ENCODE measurements around the gene ZNF214. TPM values are rescaled to one million over a fixed set of nuclear protein-coding genes. Genes with fewer than 3 reads are reported as not detected.

Gene ZNF214
- total and polyA plus RNA-seq, 2 experiments from 2014 or later, result 1.3 to 2.4 TPM

- TF ChIP-seq EZH2 (IDR thresholded peaks at IDR 0.05; ENCODE audit: insufficient read depth, poor library complexity, severe bottlenecking), result no peak
- no peak for TF ChIP-seq EZH2phosphoT487 (IDR thresholded peaks at IDR 0.05; ENCODE audit: insufficient read depth, low read depth)
- H3K4me3 ChIP-seq, result no peak overlapping the region
- no peak for DNase-seq
- H3F3A ChIP-seq (ENCODE audit: insufficient read depth), result peaks cover 23% of the 10 kb centered on the region
- H3K9ac ChIP-seq, result no peak overlapping the region
- H3K79me2 ChIP-seq (ENCODE audit: insufficient read depth), result no peaks in the 10 kb centered on the region
- H3K4me1 ChIP-seq (ENCODE audit: insufficient read depth), result peaks cover 20% of the 10 kb centered on the region
- in situ Hi-C loops (cut with MboI), result no loop called here
- no peaks in the 10 kb centered on the region for H3K9me3 ChIP-seq (ENCODE audit: low read depth)
- H3K9me2 ChIP-seq (ENCODE audit: insufficient read depth), result no peaks in the 10 kb centered on the region
- H3K27ac ChIP-seq, result no peak overlapping the region
- no peaks in the 10 kb centered on the region; the same call in 1 of the 2 replicates for H3K36me3 ChIP-seq (ENCODE audit: low read depth)
- H4K20me1 ChIP-seq (ENCODE audit: insufficient read depth), result no peaks in the 10 kb centered on the region
- H3K4me2 ChIP-seq (ENCODE audit: unreplicated experiment), result no peak overlapping the region
- H3K27me3 ChIP-seq (replicated peaks; ENCODE audit: insufficient read depth), result no peaks in the 10 kb centered on the region
- H2AFZ ChIP-seq, result no peak overlapping the region
Measured at GRCh38 chr11:6995703-6996102, 24.4 kb downstream of the ZNF214 start.

GRCh38 chr11:6992457-6993417, 27.4 kb downstream of the ZNF214 start:
- Histone ChIP-seq H3K9me3 (ENCODE audit: low read depth) (no peaks in the 10 kb centered on the region), H3K27me3 (replicated peaks; ENCODE audit: insufficient read depth) (no peaks in the 10 kb centered on the region), H4K20me1 (ENCODE audit: insufficient read depth) (no peaks in the 10 kb centered on the region), H3K9me2 (ENCODE audit: insufficient read depth) (no peaks in the 10 kb centered on the region), H3K79me2 (ENCODE audit: insufficient read depth) (no peaks in the 10 kb centered on the region), H3K4me3 (peak overlapping the region; percentile 53), H3K9ac (peak overlapping the region; percentile 45), H3K4me2 (ENCODE audit: unreplicated experiment) (peak overlapping the region; percentile 79), H3F3A (ENCODE audit: insufficient read depth) (peaks cover 23% of the 10 kb centered on the region), H3K4me1 (ENCODE audit: insufficient read depth) (peaks cover 29% of the 10 kb centered on the region), H3K27ac (peak overlapping the region; percentile 79), H3K36me3 (ENCODE audit: low read depth) (no peaks in the 10 kb centered on the region), H2AFZ (peak overlapping the region; percentile 44; the same call in 1 of the 2 replicates)
- TF ChIP-seq EZH2phosphoT487 (IDR thresholded peaks at IDR 0.05; ENCODE audit: insufficient read depth, low read depth), result no peak
- TF ChIP-seq EZH2 (IDR thresholded peaks at IDR 0.05; ENCODE audit: insufficient read depth, poor library complexity, severe bottlenecking), result no peak
- 16 to 18% methylated on average over 11 of the region's 11 CpGs for WGBS, 2 experiments (ENCODE audit: low coverage in 1 of 2, low lambda C conversion rate in 2 of 2, missing lambda C conversion rate in 2 of 2)
- peak; percentile 93 for DNase-seq
- in situ Hi-C loops (cut with MboI), result no loop called here

GRCh38 chr11:6992026-6992425, 28.1 kb downstream of the ZNF214 start:
- DNase-seq, result peak; percentile 47
- no peaks in the 10 kb centered on the region for H4K20me1 ChIP-seq (ENCODE audit: insufficient read depth)
- H3K79me2 ChIP-seq (ENCODE audit: insufficient read depth), result no peaks in the 10 kb centered on the region
- H3K27me3 ChIP-seq (replicated peaks; ENCODE audit: insufficient read depth), result no peaks in the 10 kb centered on the region
- H3K9ac ChIP-seq, result peak overlapping the region; percentile 45
- H3K4me3 ChIP-seq, result peak overlapping the region; percentile 53
- peak overlapping the region; percentile 79 for H3K27ac ChIP-seq
- no peaks in the 10 kb centered on the region for H3K36me3 ChIP-seq (ENCODE audit: low read depth)
- TF ChIP-seq EZH2phosphoT487 (IDR thresholded peaks at IDR 0.05; ENCODE audit: insufficient read depth, low read depth) (no peak), EZH2 (IDR thresholded peaks at IDR 0.05; ENCODE audit: insufficient read depth, poor library complexity, severe bottlenecking) (no peak)
- peaks cover 23% of the 10 kb centered on the region for H3F3A ChIP-seq (ENCODE audit: insufficient read depth)
- WGBS, 2 experiments (ENCODE audit: low coverage in 1 of 2, low lambda C conversion rate in 2 of 2, missing lambda C conversion rate in 2 of 2), result 67 to 68% methylated on average over 2 of the region's 2 CpGs
- in situ Hi-C loops (cut with MboI), result no loop called here
- H3K4me2 ChIP-seq (ENCODE audit: unreplicated experiment), result peak overlapping the region; percentile 79
- peak overlapping the region; percentile 44; the same call in 1 of the 2 replicates for H2AFZ ChIP-seq
- H3K9me3 ChIP-seq (ENCODE audit: low read depth), result no peaks in the 10 kb centered on the region
- peaks cover 29% of the 10 kb centered on the region for H3K4me1 ChIP-seq (ENCODE audit: insufficient read depth)
- no peaks in the 10 kb centered on the region for H3K9me2 ChIP-seq (ENCODE audit: insufficient read depth)

- no peak overlapping the region for H2AFZ ChIP-seq
- no peaks in the 10 kb centered on the region for H3K79me2 ChIP-seq (ENCODE audit: insufficient read depth)
- no peak for DNase-seq
- 85 to 86% methylated on average over 5 to 6 of the region's 6 CpGs for WGBS, 2 experiments (ENCODE audit: low coverage in 1 of 2, low lambda C conversion rate in 2 of 2, missing lambda C conversion rate in 2 of 2)
- no peaks in the 10 kb centered on the region for H4K20me1 ChIP-seq (ENCODE audit: insufficient read depth)
- H3F3A ChIP-seq (ENCODE audit: insufficient read depth), result peaks cover 23% of the 10 kb centered on the region
- H3K4me2 ChIP-seq (ENCODE audit: unreplicated experiment), result no peak overlapping the region
- TF ChIP-seq EZH2phosphoT487 (IDR thresholded peaks at IDR 0.05; ENCODE audit: insufficient read depth, low read depth), result no peak
- no peak for TF ChIP-seq EZH2 (IDR thresholded peaks at IDR 0.05; ENCODE audit: insufficient read depth, poor library complexity, severe bottlenecking)
- no peaks in the 10 kb centered on the region for H3K36me3 ChIP-seq (ENCODE audit: low read depth)
- no peaks in the 10 kb centered on the region for H3K9me2 ChIP-seq (ENCODE audit: insufficient read depth)
- H3K9ac ChIP-seq, result no peak overlapping the region
- no peak overlapping the region for H3K27ac ChIP-seq
- peaks cover 29% of the 10 kb centered on the region for H3K4me1 ChIP-seq (ENCODE audit: insufficient read depth)
- H3K9me3 ChIP-seq (ENCODE audit: low read depth), result no peaks in the 10 kb centered on the region
- H3K4me3 ChIP-seq, result no peak overlapping the region
- in situ Hi-C loops (cut with MboI), result no loop called here
- H3K27me3 ChIP-seq (replicated peaks; ENCODE audit: insufficient read depth), result no peaks in the 10 kb centered on the region
Measured at GRCh38 chr11:6991227-6991626, 28.9 kb downstream of the ZNF214 start.
